Gastroesophageal sphincter (tissue), 4 donors: ENCODE results near the gene TMPRSS4. TPM values are rescaled to one million over a fixed set of nuclear protein-coding genes. Genes with fewer than 3 reads are reported as not detected.
A peak's percentile ranks its signal among the peaks of the same experiment; 100 is the strongest.

ENCODE experiments used
- ATAC-seq: fragments of 150-250 bp; one replicate; pipeline ENCODE4 v1.9.1; 2016; ENCODE audit warnings: mild to moderate bottlenecking, moderate library complexity
- H3K27ac ChIP-seq, 4 donors: fragments of 200-600 bp; sonication (generic) in 3 of 4; 1 replicate in 3 of 4; 2 replicates in 1 of 4; pipeline ENCODE4 v1.5.1; 2016 to 2019
- H3K27me3 ChIP-seq: fragments of 200-600 bp; sonication (generic); one replicate; pipeline ENCODE4 v1.5.1; 2019
- H3K36me3 ChIP-seq, 2 donors: fragments of 200-600 bp; sonication (generic); one replicate each; pipeline ENCODE4 v1.5.1; 2019; ENCODE audit warnings: control low read depth in 1 of 2
- H3K4me1 ChIP-seq, 3 donors: fragments of 200-600 bp; sonication (generic); 1 replicate in 2 of 3; 2 replicates in 1 of 3; pipeline ENCODE4 v1.5.1; 2016 to 2019; ENCODE audit warnings: control low read depth in 2 of 3
- H3K4me3 ChIP-seq, 2 donors: fragments of 200-600 bp; sonication (generic); one replicate each; pipeline ENCODE4 v1.5.1; 2019; ENCODE audit warnings: mild to moderate bottlenecking in 1 of 2, moderate library complexity in 1 of 2
- H3K9me3 ChIP-seq, 3 donors: fragments of 200-600 bp; sonication (generic); one replicate each; pipeline ENCODE4 v1.5.1; 2017 to 2019; ENCODE audit warnings: control low read depth in 2 of 3
- CTCF ChIP-seq, 4 experiments: fragments of 200-600 bp in 2 of 4; fragments of 450-650 bp in 2 of 4; sonication (generic) in 1 of 4; IDR thresholded peaks; one replicate each; pipeline ENCODE4 v1.5.1; 2017 to 2019; ENCODE audit warnings: antibody characterized with exemption in 4 of 4, mild to moderate bottlenecking in 2 of 4, moderate library complexity in 2 of 4
- EP300 ChIP-seq: sonication (generic); formaldehyde crosslinking; IDR thresholded peaks from one replicate; pipeline ENCODE4 v1.6.1; 2017; ENCODE audit warnings: antibody characterized with exemption, mild to moderate bottlenecking
- POLR2A ChIP-seq, 2 donors: fragments of 450-650 bp; IDR thresholded peaks; one replicate each; pipeline ENCODE4 v1.6.1; 2017; ENCODE audit warnings: antibody characterized with exemption in 2 of 2, mild to moderate bottlenecking in 2 of 2, moderate library complexity in 1 of 2
- POLR2AphosphoS5 ChIP-seq: sonication (generic); formaldehyde crosslinking; IDR thresholded peaks from one replicate; pipeline ENCODE4 v1.6.1; 2017; ENCODE audit warnings: antibody characterized with exemption
- WGBS, 2 donors: methylation state at CpG; one replicate each; pipeline ENCODE4 v1.1.5; 2018; ENCODE audit warnings: low coverage in 1 of 2; 5-methylcytosine and 5-hydroxymethylcytosine counted together
- total RNA-seq, 4 donors: library from RNA; depleted of rRNA; stranded (reverse); fragments of >200 nt; gene quantifications; one replicate each; pipeline ENCODE4 v1.1.0, GENCODE V29; 2016

Gene TMPRSS4
- total RNA-seq, 4 donors from 2014 or later, result 0.23 to 11.1 (median 0.78) TPM; not detected in 1

GRCh38 chr11:118128721-118129470 is 52.0 kb downstream of the TMPRSS4 start:
- H3K36me3 ChIP-seq, result no peaks in the 10 kb centered on the region
- no peaks in the 10 kb centered on the region for H3K9me3 ChIP-seq
- no peak overlapping the region for H3K27ac ChIP-seq
- peak; percentile 16 for ATAC-seq
- peaks cover 0 to 6% (median 0%) of the 10 kb centered on the region in 3 donors for H3K4me1 ChIP-seq
- WGBS, 2 donors, result 44 to 50% methylated on average over 3 to 10 of the region's 11 CpGs
- H3K27me3 ChIP-seq, result peaks cover 16% of the 10 kb centered on the region
- H3K4me3 ChIP-seq, result no peak overlapping the region
- TF ChIP-seq POLR2A (IDR thresholded peaks at IDR 0.05) (no peak), EP300 (no peak), POLR2AphosphoS5 (no peak), CTCF (IDR thresholded peaks at IDR 0.05) (no peak)

GRCh38 chr11:118129471-118130172 is 52.7 kb downstream of the TMPRSS4 start:
- no peaks in the 10 kb centered on the region for H3K9me3 ChIP-seq
- no peak overlapping the region for H3K27ac ChIP-seq
- TF ChIP-seq POLR2AphosphoS5 (no peak), CTCF (IDR thresholded peaks at IDR 0.05) (no peak), EP300 (no peak), POLR2A (IDR thresholded peaks at IDR 0.05) (no peak)
- H3K4me3 ChIP-seq, result no peak overlapping the region
- no peaks in the 10 kb centered on the region for H3K36me3 ChIP-seq
- no peak for ATAC-seq
- 55% methylated on average over 6 of the region's 6 CpGs for WGBS, 2 donors
- H3K27me3 ChIP-seq, result peaks cover 19% of the 10 kb centered on the region
- peaks cover 0 to 6% (median 0%) of the 10 kb centered on the region in 3 donors for H3K4me1 ChIP-seq

GRCh38 chr11:118132385-118133151 is 55.7 kb downstream of the TMPRSS4 start:
- no peak for ATAC-seq
- peaks cover 43% of the 10 kb centered on the region for H3K27me3 ChIP-seq
- no peak overlapping the region for H3K4me3 ChIP-seq
- no peak overlapping the region for H3K27ac ChIP-seq
- H3K9me3 ChIP-seq, result no peaks in the 10 kb centered on the region
- peaks cover 0 to 4% of the 10 kb centered on the region in 2 donors for H3K36me3 ChIP-seq
- TF ChIP-seq POLR2A (IDR thresholded peaks at IDR 0.05) (no peak), EP300 (no peak), POLR2AphosphoS5 (no peak)
- H3K4me1 ChIP-seq, result peaks cover 0 to 6% (median 0%) of the 10 kb centered on the region in 3 donors
- 81 to 87% methylated on average over 13 of the region's 15 CpGs for WGBS, 2 donors

- 86 to 100% methylated on average over 3 to 8 of the region's 10 CpGs for WGBS, 2 donors
- Histone ChIP-seq H3K9me3 (no peaks in the 10 kb centered on the region), H3K4me1 (peaks cover 0 to 6% (median 0%) of the 10 kb centered on the region in 3 donors), H3K27ac (no peak overlapping the region), H3K4me3 (no peak overlapping the region), H3K36me3 (peaks cover 0 to 4% of the 10 kb centered on the region in 2 donors), H3K27me3 (peaks cover 50% of the 10 kb centered on the region)
- no peak for ATAC-seq
- TF ChIP-seq CTCF (IDR thresholded peaks at IDR 0.05) (no peak), POLR2AphosphoS5 (no peak), POLR2A (IDR thresholded peaks at IDR 0.05) (no peak)
Measured at GRCh38 chr11:118133816-118134215, 56.9 kb downstream of the TMPRSS4 start.
